Activated CD4-positive, alpha-beta T cell treated with anti-CD3 and anti-CD28 coated beads, Interleukin-2, amount 50 U/mL, for 4 hours (primary cell): ENCODE measurements around the gene GPR152.
"Not testable (repeated sequence)": the region's sequence is repeated elsewhere in the genome, so short reads cannot be mapped to it uniquely, and the experiment has no call there.

Experiments used
- DNase-seq, 2 experiments: peaks; one replicate each; pipeline ENCODE4 v3.0.0-alpha.2; 2020

GPR152 gene

DNA sequence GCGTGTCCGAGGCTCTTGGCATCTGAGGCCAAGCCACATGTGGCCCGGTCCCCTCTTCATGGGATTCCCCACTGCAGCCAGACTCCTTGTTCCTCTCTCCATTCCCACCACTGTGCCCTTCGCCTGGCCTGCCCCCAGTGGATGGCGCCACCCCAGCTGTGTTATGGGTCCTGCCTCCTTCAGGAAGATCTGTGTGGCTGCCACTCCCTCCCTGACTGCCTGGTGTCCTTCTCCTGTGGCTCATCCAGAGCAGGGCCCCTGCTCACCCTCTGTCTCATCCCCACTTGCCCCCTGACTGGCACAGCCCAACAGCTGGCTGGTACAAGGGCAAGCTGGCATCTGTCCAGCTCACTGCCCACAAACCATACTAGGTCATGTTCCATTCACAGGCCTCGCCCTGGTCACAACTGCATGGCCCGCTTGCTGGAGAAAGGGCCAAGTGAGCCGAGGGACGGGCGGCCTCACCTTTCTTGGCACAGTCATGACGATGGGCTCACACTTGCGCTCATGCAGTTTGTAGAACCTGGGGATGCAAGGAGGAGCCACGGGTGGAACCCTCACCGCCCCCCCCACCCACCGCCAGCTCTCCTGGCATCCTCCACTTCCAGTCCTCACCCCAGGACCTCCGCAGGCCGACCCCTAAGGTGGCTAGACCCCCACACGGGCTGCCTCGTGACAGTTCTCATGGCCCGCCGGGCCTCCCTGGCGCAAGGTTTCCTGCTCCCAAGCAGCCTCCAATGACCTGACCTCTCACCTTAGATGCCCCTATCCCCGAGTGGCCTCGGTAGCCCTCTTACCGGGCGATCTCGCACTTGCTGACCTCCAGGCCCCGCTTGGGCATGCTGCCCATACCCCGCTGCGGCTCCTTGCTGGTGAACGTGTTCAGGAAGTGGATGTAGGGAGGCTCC lies 13.0 kb downstream of the GPR152 start:
- no peak for DNase-seq

DNA sequence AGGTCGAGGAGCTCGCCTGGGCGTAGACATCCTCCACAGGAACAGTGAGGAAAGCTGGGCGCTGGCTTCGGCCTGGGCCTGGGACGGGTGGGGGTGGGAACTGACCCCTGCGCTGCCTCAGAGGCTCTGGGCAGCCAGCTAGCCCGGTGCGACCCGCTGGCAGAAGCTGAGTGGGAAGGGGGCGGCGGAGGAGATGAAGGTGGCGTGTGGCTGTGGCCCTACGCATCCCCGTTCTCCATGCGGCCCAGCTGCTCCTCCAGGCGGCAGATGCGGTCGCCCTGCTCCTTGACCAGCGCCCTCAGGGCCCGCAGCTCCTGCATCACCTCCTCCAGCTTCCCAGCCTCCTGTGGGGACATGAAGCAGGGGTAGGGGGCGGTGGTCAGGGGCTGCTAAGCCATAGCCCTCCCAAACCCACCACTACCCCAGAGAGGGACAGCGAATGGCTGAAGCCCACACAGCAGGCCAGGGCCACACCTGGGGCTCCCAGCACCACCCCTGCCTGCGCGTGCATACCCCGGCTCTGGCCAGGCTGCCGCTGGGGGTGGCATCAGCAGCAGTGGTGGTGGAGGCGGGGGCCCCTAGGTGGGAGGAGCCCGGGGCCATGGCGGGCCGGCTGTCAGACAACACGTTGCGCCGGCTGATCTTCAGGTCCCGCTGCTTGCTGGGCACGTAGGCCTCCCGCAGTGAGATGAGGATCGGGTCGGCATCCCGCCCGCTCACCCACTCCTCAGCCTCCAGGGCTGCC lies 14.2 kb downstream of the GPR152 start:
- peak; percentile 64 to 72 for DNase-seq

DNA sequence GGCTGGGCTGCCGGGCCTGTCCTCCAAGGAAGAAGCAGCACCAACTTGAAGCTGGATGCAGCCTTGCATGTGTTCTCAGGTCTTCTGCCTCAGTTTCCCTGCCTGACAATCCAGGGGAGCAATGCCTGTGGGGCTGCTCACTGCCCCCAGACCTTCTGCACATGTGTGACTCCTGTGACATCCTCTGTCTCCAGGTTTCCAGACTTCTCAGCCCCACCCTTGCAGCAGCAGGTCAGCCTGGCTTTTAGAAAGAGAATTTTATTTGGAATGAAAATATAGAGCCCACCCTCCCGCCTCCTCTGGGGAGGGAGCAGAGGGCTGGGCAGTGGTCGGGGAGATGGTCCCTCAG lies 14.7 kb downstream of the GPR152 start:
- no peak for DNase-seq

DNA sequence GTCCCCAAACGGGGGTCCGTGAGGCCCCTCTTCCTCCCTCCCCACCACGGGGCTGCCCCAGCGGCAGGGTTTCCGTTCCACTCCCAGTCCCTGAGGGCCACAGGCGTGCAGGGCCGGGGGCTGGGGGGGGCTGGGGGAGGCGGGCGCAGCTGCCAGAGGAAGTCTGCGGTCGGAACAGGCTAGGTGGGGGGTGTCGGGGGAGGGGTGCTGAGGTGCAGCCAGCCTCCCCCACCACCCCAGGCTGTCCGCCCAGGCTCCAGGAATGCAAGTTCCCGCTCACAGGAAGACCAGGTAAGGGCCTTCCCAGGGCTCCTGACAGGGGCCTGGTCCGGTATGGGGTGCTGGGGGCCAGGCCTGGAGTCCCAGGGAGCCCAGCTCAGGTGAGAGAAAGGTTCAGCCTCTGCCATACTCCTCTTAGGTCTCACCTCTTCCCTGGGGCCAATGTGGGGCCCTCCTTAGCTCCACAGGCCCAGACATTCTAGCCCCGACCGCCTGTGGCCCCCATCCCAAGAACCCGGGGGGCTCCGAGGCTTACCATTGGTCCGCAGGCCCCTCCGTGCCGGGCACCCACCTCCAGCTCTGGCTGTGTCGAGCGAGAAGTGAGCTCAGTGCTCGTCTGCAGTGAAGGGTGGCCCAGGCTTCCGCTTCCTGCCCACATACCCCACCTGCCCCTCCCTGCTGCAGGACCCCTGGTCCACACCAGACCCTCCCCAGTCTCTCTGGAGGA lies 15.3 kb downstream of the GPR152 start, which contains the start of gene PTPRCAP:
TSS of gene PTPRCAP (minus strand) at position 601 of the 727 bp plus-strand sequence. CDS start at position 538, 63 bp downstream.
- DNase-seq: peak; percentile 55 to 60

DNA sequence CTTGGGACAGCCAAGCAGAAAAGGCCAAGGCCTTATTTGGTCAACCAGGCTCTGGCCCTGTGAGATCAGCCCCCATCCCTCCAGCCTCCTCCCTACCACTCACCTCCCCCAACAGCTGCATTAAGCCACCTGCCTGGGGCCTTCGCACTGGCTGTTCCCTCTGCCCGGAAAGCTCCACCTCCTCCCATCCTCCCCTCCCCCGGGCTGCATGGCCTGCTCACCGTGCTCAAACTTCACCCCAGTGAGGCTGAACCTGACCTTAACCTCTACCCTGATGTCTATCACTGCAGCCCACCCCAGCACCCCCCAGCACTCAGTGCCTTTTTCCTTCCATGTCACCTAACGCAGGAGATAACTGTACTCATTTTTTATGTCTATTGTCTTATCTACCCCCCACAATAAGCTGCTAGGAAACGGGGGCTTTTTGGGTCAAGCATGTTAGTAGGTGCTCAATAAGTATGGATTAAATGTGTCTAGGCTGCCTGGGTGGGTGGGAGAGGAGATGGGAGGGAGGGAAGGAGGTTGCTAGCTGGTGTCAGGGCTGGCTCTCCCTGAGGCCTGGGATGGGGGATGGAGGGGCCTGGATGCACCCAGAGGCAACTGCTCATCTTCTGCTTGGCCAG lies 16.0 kb downstream of the GPR152 start:
- DNase-seq: peak; percentile 45 to 62

DNA sequence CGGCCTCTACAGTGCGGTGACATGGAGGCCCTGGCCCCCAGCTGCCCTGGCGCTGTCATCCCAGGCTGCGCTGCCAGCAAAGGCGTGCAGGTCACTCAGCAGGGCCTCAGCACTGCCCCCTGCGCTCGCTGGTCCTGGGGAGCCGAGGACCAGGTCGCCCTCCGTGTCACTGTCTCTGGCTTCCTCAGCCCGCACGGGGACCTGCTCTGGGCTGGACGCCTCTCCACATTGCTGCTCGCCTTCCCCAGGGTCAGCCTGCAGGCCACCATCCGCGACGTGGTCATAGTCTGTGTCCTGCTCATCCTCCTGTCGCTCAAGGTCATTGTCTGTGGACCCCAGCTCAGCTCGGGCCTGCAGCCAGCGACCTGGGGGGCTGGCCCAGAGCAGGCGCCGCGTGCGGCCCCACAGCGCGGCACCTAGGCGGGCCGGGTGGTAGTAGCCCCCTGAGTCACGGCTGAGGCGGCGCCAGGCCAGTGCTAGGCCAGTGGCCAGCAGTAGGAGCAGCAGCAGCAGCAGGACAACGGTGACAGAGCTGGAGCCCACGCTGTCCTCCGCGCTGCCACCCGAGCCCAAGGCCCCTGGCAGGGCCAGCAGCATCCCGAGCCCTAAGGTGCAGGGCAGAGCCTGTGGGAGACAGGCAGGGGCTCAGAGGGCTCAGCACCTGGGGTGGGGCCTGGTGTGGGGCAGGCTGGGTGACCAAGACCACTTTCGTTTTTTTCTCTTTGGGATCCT lies 16.6 kb downstream of the GPR152 start:
- DNase-seq: no peak

DNA sequence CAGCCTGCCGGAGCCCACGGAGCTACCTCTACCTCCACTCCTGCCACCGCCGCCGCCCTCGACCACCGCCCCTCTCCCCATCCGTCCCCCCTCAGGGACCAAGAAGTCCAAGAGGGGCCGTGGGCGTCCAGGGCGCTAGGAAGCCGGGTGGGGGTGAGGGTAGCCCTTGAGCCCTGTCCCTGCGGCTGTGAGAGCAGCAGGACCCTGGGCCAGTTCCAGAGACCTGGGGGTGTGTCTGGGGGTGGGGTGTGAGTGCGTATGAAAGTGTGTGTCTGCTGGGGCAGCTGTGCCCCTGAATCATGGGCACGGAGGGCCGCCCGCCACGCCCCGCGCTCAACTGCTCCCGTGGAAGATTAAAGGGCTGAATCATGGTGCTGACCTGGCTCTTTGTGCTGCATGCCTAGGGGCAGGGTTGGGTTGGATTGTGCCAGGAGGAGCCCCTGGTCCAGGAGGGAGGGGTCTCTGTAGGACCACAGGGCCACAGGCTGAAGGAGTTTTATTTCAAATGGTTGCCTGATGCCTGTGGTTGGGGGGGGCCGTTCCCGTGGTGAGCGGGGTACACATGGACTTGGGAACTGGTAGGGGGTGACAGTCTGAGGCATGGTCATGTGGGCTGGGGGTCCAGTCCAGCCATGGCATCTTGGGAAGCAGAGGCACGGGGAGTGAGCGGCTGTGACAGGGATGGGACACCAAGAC lies 17.4 kb downstream of the GPR152 start:
- DNase-seq: no peak

DNA sequence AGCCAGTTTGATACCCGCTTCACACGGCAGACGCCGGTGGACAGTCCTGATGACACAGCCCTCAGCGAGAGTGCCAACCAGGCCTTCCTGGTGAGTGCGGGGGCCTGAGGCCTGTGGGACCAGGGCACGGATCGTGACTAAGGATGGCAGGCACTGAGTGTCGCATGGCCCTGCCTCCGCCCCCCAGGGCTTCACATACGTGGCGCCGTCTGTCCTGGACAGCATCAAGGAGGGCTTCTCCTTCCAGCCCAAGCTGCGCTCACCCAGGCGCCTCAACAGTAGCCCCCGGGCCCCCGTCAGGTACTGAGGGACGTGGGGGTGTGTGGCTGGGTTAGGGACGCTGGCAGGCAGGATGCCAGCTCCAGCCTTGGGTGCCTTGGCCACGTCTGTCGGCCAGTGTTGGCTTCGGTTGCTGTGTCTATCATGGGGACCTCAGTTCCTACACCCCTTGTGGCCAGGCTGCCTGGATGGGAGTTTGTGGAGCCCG lies 18.1 kb downstream of the GPR152 start:
- DNase-seq: no peak

DNA sequence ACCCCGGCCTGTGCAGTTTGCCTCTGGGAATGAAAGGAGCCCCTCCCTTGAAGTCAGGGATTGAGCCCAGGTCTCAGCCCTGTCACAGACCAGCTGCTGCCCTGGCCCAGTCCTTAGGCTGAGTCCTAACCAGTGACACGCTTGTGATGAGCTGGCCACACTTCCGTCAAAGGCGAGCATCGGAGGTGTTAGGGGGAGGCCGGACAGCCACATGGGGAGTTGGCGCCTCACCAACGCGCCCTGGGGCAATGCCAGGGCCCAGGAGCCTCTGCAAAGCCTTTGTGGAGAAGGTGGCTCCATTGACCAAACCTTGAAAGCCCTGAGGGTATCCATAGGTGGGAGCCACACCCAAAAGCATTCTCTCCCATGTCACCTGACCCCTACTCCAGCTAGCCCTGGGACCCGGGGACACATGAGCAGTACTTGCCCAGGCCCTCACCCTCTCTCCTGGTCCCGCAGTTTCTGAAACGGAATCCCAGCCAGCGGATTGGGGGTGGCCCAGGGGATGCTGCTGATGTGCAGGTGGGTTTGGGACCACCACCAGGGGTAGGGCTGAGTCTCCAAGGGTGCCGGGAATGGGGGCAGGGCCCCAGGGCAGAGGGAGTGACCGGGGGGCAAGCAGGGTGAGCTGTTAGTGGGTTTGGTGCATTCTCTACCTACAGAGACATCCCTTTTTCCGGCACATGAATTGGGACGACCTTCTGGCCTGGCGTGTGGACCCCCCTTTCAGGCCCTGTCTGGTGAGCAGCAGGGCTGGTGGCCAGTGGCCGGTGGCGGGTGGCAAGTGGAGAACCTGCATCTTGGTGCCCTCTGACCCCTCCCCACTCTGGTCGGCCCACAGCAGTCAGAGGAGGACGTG lies 18.8 kb downstream of the GPR152 start:
- DNase-seq: no peak

DNA sequence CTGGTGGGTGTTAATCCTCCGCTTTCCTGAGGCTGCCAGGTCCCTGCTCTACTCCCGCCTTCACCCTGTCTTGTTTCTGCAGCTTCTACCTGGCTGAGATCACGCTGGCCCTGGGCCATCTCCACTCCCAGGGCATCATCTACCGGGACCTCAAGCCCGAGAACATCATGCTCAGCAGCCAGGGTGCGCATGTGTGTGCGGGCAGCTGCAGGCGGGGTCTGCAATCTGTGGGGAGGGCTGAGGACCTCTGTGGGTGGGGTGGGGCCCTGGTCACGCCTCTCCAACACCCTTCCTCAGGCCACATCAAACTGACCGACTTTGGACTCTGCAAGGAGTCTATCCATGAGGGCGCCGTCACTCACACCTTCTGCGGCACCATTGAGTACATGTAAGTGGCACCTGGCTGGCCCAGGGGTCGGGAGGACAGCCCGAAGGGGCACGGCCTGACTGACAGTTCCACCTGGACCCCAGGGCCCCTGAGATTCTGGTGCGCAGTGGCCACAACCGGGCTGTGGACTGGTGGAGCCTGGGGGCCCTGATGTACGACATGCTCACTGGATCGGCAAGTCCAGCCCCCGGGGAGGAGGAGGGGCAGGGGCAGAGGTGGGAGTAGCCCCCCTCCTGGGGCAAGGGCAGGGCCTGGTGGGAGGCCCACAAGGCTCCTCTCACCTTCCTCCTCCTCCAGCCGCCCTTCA lies 19.7 kb downstream of the GPR152 start:
- no peak for DNase-seq

DNA sequence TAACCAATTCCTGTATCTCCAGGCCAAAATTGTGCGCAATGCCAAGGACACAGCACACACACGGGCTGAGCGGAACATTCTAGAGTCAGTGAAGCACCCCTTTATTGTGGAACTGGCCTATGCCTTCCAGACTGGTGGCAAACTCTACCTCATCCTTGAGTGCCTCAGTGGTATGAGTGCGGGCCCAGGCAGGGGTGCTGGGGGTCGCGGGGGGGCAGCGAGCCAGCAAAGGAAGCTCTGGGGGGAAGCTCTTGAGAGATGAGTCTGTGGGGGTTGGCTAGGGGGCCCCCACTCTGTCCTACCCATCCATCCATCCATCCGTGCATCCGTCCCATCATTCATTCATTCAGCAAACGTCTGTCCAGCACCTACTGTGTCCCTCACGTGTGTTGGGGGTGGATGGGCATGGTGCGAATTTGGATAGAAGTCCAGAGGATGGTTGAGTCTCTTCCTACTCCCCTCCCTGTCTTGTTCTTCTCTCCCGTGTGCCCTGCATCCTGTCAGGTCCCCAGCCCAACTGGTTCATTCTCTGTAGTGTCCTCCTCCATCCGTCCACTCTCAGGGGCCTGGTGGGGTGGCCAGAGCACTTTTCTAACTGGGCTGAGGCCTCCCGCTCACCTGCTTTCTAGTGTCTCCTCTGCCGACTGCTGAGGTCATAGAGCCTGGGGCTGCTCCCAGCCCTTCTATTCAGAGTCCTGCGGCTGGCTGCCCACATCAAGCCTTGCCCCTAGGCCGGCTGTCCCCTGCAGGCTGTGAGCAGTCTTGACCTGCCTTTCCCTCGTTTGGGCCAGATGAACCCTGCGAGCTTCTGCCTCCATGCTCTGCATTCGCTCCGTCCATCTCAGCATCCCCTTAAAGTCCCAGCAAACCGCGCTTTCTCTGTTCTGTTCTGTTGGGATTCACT lies 20.9 kb downstream of the GPR152 start:
- no peak for DNase-seq

DNA sequence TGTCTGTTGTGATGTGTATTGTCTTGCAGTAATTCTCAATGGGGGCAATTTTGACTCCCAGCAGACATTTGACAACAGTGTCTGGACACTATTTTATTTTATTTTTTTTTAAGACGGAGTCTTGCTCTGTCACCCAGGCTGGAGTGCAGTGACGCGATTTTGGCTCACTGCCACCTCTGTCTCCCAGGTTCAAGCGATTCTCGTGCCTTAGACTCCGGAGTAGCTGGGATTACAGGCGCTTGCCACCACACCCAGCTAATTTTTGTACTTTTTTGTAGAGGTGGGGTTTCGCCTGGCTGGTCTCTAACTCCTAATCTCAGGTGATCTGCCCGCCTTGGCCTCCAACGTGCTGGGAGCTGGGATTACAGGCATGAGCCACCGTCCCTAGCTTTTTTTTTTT lies 22.8 kb downstream of the GPR152 start:
- no peak for DNase-seq

DNA sequence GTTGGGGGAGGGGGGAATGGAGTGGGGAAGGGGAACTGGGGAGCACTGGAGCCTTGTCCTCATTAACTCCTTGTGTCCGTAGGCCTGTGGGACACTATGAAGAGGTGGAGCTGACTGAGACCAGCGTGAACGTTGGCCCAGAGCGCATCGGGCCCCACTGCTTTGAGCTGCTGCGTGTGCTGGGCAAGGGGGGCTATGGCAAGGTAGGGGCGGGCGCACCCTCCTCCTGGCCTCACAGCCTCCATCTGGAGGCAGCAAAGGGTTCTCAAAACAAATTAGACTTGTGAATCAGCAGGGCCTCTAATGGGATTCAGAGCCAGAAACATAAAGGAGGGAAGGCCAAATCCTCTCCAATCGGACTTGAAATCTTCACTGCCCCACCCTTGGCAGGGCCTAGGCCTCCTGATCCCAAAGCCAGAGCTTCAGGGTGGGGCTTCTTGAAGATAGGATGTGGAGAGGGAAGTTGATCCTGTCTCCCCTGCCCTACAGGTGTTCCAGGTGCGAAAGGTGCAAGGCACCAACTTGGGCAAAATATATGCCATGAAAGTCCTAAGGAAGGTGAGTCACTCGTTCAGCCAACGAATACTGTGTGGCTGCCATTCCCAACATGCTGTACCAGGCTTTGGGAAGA lies 23.4 kb downstream of the GPR152 start:
- no peak for DNase-seq

DNA sequence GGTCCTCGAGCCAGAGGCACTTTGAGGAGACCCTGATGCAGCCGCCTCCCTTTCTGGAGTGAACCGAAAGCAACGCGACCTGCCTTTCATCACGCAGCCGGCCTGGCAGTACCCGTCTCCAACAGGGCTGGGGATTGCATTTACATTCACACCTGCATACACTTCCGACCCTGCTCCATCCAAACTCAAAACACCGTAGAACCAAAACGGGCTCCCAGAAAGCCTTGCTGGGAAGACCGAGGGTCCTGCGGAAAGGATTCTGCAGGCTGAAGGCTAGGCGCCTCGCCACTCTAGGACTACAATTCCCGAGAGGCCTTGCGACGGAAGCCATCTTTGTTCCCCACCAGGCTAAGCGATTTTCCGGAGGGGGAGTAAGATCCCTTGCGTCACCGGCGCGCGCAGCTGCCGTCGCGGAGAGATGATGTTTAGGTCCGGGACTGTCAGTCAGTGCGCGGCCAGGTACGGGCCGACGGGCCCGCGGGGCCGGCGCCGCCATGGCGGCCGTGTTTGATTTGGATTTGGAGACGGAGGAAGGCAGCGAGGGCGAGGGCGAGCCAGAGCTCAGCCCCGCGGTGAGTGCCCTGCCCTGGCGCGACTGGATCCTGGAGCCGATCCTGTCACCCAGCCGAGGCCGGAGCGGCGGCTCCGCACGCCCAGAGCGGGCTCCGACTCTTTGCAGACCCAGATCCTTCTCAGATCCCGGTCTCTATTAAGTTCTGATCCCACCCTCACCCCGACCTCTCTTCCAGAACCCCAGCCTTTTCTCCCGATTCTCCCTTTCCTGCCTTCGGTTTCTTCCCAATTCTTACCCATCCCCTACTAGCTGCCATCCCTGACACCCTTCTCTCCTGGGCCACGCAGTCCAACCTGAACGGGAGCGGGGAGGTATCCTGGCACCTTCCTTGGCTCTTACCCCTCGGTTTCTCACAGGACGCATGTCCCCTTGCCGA lies 24.2 kb downstream of the GPR152 start, which contains the start of gene RPS6KB2:
TSS of gene RPS6KB2 (plus strand) at position 443 of the 950 bp plus-strand sequence. CDS start at position 495, 52 bp downstream.
- DNase-seq: peak; percentile 99 to 100

DNA sequence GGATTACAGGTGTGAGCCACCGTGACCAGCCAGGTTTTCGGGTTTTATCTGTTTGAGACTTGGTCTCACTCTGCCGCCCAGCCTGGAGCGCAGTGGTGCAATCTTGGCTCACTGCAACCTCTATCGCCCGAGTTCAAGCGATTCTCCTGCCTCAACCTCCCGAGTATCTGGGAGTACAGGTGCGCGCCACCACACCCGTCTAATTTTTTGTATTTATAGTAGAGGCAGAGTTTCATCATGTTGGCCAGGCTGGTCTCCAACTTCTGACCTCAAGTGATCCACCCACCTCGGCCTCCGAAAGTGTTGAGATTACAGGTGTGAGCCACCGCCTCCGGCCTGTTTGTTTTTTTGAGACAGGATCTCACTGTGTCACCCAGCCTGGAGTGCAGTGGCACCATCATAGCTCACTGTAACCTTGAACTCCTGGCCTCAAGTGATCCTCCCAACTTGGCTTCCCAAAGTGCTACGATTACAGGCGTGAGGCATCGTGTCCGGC lies 25.1 kb downstream of the GPR152 start:
- not testable (repeated sequence) for DNase-seq

DNA sequence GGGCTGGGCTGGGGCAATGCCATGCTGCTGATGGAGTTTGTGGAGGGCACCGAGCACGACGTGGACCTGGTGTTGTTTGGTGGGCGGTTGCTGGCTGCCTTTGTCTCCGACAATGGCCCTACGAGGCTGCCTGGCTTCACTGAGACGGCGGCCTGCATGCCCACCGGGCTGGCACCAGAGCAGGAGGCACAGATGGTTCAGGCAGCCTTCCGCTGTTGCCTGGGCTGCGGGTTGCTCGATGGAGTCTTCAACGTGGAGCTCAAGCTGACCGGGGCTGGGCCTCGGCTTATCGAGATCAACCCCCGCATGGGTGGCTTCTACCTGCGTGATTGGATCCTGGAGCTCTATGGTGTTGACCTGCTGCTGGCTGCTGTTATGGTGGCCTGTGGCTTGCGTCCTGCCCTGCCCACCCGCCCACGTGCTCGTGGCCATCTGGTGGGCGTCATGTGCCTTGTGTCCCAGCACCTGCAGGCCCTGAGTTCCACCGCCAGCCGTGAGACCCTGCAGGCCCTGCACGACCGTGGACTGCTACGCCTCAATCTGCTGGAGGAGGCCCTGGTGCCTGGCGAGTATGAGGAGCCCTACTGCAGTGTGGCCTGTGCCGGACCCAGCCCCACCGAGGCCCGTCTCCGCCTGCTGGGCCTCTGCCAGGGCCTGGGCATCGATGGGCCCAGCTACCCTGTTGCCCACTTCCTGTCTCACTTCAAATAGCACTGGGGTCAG lies 28.5 kb downstream of the GPR152 start:
- no peak for DNase-seq
